SH-SY5Y (cell line): ENCODE measurements around the gene ULK4.

ENCODE experiments used
- GATA2 ChIP-seq: IDR thresholded peaks from 2 replicates; pipeline ENCODE4 v1.6.1; 2011; ENCODE audit warnings: mild to moderate bottlenecking, low read depth, low read length
- GATA3 ChIP-seq: IDR thresholded peaks from 2 replicates; pipeline ENCODE4 v1.6.1; 2011; ENCODE audit warnings: low read depth, mild to moderate bottlenecking, low read length, moderate library complexity

- no peak for TF ChIP-seq GATA3
- TF ChIP-seq GATA2: no peak
These were observed 381.5 kb downstream of the ULK4 start for GRCh38 chr3:41580274-41580959.
